ENCODE measurements around the gene PCOLCE2.

DNA sequence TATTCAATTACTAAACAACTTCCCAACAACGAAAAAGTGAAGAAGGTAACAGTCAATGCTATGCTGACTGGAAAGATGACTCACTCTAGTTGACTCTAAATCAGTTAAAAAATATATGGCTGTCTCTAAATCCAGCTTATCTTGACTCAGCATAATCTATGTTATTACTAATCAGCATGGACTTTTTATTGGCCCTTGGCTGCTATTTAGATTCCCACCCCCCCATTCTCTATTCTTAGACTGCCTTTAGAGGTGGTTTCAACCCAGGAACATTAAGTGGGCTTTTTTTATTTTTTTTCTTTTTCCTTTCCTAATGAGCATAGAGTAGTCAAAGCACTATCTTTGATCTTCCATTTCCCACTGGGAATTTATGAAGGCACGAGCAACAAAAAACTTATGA, 1.9 kb downstream of the PCOLCE2 start:
- TF ChIP-seq, protein P1, sequence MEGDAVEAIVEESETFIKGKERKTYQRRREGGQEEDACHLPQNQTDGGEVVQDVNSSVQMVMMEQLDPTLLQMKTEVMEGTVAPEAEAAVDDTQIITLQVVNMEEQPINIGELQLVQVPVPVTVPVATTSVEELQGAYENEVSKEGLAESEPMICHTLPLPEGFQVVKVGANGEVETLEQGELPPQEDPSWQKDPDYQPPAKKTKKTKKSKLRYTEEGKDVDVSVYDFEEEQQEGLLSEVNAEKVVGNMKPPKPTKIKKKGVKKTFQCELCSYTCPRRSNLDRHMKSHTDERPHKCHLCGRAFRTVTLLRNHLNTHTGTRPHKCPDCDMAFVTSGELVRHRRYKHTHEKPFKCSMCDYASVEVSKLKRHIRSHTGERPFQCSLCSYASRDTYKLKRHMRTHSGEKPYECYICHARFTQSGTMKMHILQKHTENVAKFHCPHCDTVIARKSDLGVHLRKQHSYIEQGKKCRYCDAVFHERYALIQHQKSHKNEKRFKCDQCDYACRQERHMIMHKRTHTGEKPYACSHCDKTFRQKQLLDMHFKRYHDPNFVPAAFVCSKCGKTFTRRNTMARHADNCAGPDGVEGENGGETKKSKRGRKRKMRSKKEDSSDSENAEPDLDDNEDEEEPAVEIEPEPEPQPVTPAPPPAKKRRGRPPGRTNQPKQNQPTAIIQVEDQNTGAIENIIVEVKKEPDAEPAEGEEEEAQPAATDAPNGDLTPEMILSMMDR (conservative IDR thresholded peaks at IDR 0.05 in 1 of 2, IDR thresholded peaks at IDR 0.05 in 1 of 2; ENCODE audit: extremely low read depth in 1 of 2, insufficient read depth in 1 of 2, low read depth in 1 of 2, low read length in 2 of 2), result no peak
- no peak for TF ChIP-seq EZH2 (IDR thresholded peaks at IDR 0.05; ENCODE audit: borderline replicate concordance, low read length)

Measured in mammary epithelial cell (primary cell).